GM23248 (cell line): ENCODE measurements around the gene NCOA7. TPM values are rescaled to one million over a fixed set of nuclear protein-coding genes. Genes with fewer than 3 reads are reported as not detected.

Source experiments
- DNase-seq: peaks from one replicate; pipeline ENCODE4 v3.0.0-alpha.2; 2015
- H2AFZ ChIP-seq: fragments of 200-600 bp; sonication (generic); 2 replicates; pipeline ENCODE4 v1.6.1; 2016; ENCODE audit warnings: antibody characterized with exemption
- H3F3A ChIP-seq: fragments of 200-600 bp; sonication (generic); 2 replicates; pipeline ENCODE4 v1.6.1; 2016; ENCODE audit warnings: mild to moderate bottlenecking, antibody characterized with exemption, mixed run types; ENCODE audit not compliant: insufficient read depth
- H3K27ac ChIP-seq: fragments of 200-600 bp; sonication (generic); 2 replicates; pipeline ENCODE4 v1.5.1; 2016; ENCODE audit warnings: mild to moderate bottlenecking
- H3K27me3 ChIP-seq: fragments of 200-600 bp; sonication (generic); replicated peaks from 2 replicates; pipeline ENCODE4 v1.6.1; 2016; ENCODE audit warnings: mild to moderate bottlenecking; ENCODE audit not compliant: insufficient read depth
- H3K36me3 ChIP-seq: fragments of 200-600 bp; sonication (generic); 2 replicates; pipeline ENCODE4 v1.6.1; 2016; ENCODE audit warnings: low read depth, mild to moderate bottlenecking
- H3K4me1 ChIP-seq: fragments of 200-600 bp; sonication (generic); 2 replicates; pipeline ENCODE4 v1.6.1; 2016; ENCODE audit warnings: mild to moderate bottlenecking; ENCODE audit not compliant: insufficient read depth
- H3K4me2 ChIP-seq: fragments of 200-600 bp; sonication (generic); one replicate; pipeline ENCODE4 v1.6.1; 2016; ENCODE audit warnings: mild to moderate bottlenecking; ENCODE audit not compliant: unreplicated experiment
- H3K4me3 ChIP-seq: fragments of 200-600 bp; sonication (generic); 2 replicates; pipeline ENCODE4 v1.5.1; 2016; ENCODE audit warnings: mild to moderate bottlenecking
- H3K79me2 ChIP-seq: fragments of 200-600 bp; sonication (generic); 2 replicates; pipeline ENCODE4 v1.6.1; 2016; ENCODE audit warnings: mild to moderate bottlenecking; ENCODE audit not compliant: insufficient read depth
- H3K9ac ChIP-seq: fragments of 200-600 bp; sonication (generic); 2 replicates; pipeline ENCODE4 v1.6.1; 2016; ENCODE audit warnings: mild to moderate bottlenecking
- H3K9me2 ChIP-seq: fragments of 200-600 bp; sonication (generic); 2 replicates; pipeline ENCODE4 v1.6.1; 2016; ENCODE audit warnings: mixed run types, mild to moderate bottlenecking, moderate library complexity; ENCODE audit not compliant: insufficient read depth
- H3K9me3 ChIP-seq: fragments of 200-600 bp; sonication (generic); one replicate; pipeline ENCODE4 v1.6.1; 2017; ENCODE audit warnings: low read depth
- H4K20me1 ChIP-seq: fragments of 200-600 bp; sonication (generic); 2 replicates; pipeline ENCODE4 v1.6.0; 2016; ENCODE audit not compliant: insufficient read depth
- EZH2 ChIP-seq: fragments of 200-600 bp; sonication (generic); IDR thresholded peaks from 2 replicates; pipeline ENCODE4 v1.6.1; 2018; ENCODE audit warnings: antibody characterized with exemption, mild to moderate bottlenecking; ENCODE audit not compliant: insufficient read depth, poor library complexity, severe bottlenecking
- EZH2phosphoT487 ChIP-seq: fragments of 200-600 bp; sonication (generic); IDR thresholded peaks from 2 replicates; pipeline ENCODE4 v1.6.1; 2018; ENCODE audit warnings: antibody characterized with exemption, moderate library complexity, mild to moderate bottlenecking, low read depth; ENCODE audit not compliant: insufficient read depth
- WGBS, 2 experiments: methylation state at CpG; one replicate each; pipeline ENCODE4 v1.1.6; 2015 to 2017; ENCODE audit warnings: low lambda C conversion rate in 2 of 2, low coverage in 1 of 2; ENCODE audit errors: missing lambda C conversion rate in 2 of 2; 5-methylcytosine and 5-hydroxymethylcytosine counted together
- in situ Hi-C: fragments of 300-500 bp; cut with MboI; formaldehyde crosslinking; loops from 2 replicates; pipeline ENCODE4 v1.15.0; 2020
- polyA plus RNA-seq: library from polyadenylated mRNA; unstranded; fragments of >200 nt; fragmentation: Nextera tagmentation; extraction: Ambion mirVana; gene quantifications from 2 replicates; pipeline ENCODE4 v1.2.1, GENCODE V29; 2016
- total RNA-seq: library from RNA; depleted of rRNA; stranded (reverse); fragments of >200 nt; shearing (Covaris generic); gene quantifications from 2 replicates; pipeline ENCODE4 v1.2.3, GENCODE V29; 2014

Gene NCOA7
- total and polyA plus RNA-seq, 2 experiments from 2014 or later, result 9.5 to 10.2 TPM

DNA sequence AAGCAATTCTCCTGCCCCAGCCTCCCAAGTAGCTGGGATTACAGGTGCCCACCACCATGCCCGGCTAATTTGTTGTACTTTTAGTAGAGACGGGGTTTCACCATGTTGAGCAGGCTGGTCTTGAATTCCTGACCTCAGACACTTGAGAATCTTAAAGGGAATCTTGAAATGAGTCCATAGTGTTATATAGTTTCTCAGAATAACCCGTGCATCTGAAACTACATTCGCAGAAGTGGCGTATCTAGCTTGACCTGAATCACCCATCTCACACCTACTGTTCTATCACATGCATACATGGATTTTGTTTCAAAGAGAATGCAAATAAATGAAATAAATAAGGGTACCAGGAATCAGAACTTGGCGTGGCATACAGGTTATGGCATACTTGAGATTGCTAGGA is 65.0 kb downstream of the NCOA7 start:
- H3K36me3 ChIP-seq, result peaks cover 8% of the 10 kb centered on the region
- no peak overlapping the region for H2AFZ ChIP-seq
- H3K79me2 ChIP-seq, result peaks cover 14% of the 10 kb centered on the region; the same call in 1 of the 2 replicates

DNA sequence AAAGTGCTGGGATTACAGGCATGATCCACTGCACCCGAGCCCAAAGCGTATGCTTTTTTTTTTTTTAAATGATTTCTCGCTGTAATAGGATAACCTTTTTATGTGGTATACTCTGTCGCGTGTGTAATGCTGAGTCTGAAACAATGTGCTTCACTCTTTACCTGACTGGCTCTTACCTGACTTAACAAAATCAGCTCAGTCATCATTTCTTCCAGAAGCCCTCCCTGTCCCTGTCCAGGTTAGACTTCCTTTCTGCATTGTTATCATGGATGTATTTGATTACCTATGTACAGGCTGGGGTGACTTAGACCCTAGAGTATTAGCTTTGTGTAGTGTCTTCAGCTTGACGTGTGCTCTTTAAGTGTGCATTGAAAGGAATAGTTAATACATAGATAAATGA is 67.1 kb downstream of the NCOA7 start:
- Histone ChIP-seq H3K36me3 (peaks cover 8% of the 10 kb centered on the region), H3K9me2 (no peaks in the 10 kb centered on the region), H3K27ac (no peak overlapping the region), H3F3A (peaks cover 5% of the 10 kb centered on the region; the same call in 1 of the 2 replicates), H2AFZ (no peak overlapping the region), H3K79me2 (peaks cover 10% of the 10 kb centered on the region; the same call in 1 of the 2 replicates), H3K4me2 (no peak overlapping the region), H3K4me3 (no peak overlapping the region), H3K27me3 (no peaks in the 10 kb centered on the region), H4K20me1 (no peaks in the 10 kb centered on the region), H3K4me1 (0 out of 2 replicates have a peak, but pooled peaks cover 5% of the 10 kb centered on the region), H3K9me3 (no peaks in the 10 kb centered on the region), H3K9ac (no peak overlapping the region)
- TF ChIP-seq EZH2, result no peak
- no peak for TF ChIP-seq EZH2phosphoT487
- WGBS, 2 experiments, result 85 to 88% methylated on average over 6 of the region's 6 CpGs
- no peak for DNase-seq
- in situ Hi-C loops, result no loop called here

More for the DNA sequence above, 65.0 kb downstream of the NCOA7 start:
- Histone ChIP-seq H3K27ac (no peak overlapping the region), H3K4me2 (no peak overlapping the region), H3K9me2 (no peaks in the 10 kb centered on the region), H3K9ac (no peak overlapping the region), H3F3A (peaks cover 5% of the 10 kb centered on the region; the same call in 1 of the 2 replicates), H3K4me1 (0 out of 2 replicates have a peak, but pooled peaks cover 5% of the 10 kb centered on the region), H3K4me3 (no peak overlapping the region), H3K27me3 (no peaks in the 10 kb centered on the region), H3K9me3 (no peaks in the 10 kb centered on the region), H4K20me1 (no peaks in the 10 kb centered on the region)
- DNase-seq, result no peak
- TF ChIP-seq EZH2phosphoT487 (no peak), EZH2 (no peak)
- 87 to 91% methylated on average over 6 of the region's 6 CpGs for WGBS, 2 experiments
- in situ Hi-C loops, result no loop called here

DNA sequence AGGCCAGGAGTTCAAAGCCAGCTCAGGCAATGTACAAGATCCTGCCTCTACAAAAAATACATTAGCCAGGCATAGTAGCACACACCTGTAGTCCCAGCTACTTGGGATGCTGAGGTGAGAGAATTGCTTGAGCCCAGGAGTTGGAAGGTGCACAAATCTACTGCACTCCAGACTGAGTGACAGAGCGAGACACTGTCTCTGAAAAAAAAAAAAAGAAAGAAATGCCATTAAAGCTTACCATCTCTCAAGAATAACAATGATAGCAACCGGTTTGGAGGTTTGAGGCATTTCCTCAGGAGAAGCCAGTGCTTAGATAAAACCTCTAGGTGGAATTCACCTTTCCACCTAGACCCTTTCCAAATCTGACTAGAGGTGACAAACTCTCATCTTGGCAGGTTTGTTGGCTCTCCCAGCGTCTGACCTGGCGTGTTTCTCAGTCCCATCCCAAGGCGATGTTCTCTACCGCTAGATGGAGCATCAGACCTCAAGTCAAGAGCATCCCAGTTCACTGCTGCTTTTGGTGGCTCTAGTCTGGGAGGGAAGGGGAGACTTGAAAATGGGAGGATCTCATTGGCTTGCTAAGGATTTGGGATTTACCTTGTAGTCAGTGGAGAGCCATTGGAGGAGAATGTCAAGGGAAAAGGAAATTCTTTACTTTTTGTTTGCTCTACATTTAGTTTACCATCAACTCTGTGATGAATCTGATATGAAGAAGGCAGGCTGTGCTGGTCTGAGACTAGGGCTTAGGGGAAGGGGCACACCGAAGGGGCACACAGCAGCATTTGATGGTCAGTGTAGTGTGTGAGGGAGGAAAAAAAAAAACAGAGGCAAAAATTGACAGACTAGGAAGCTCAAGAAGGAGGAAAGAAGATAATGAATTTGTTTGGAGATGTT is 67.9 kb downstream of the NCOA7 start:
- Histone ChIP-seq H3F3A (peaks cover 5% of the 10 kb centered on the region; the same call in 1 of the 2 replicates), H3K27ac (no peak overlapping the region), H3K79me2 (peaks cover 2% of the 10 kb centered on the region; the same call in 1 of the 2 replicates), H3K4me1 (0 out of 2 replicates have a peak, but pooled peaks cover 5% of the 10 kb centered on the region), H2AFZ (no peak overlapping the region), H3K36me3 (peaks cover 8% of the 10 kb centered on the region), H3K27me3 (no peaks in the 10 kb centered on the region), H3K9me3 (no peaks in the 10 kb centered on the region), H3K9ac (no peak overlapping the region), H3K9me2 (no peaks in the 10 kb centered on the region), H3K4me2 (no peak overlapping the region), H4K20me1 (no peaks in the 10 kb centered on the region), H3K4me3 (no peak overlapping the region)
- in situ Hi-C loops, result no loop called here
- peak; percentile 73 for DNase-seq
- WGBS, 2 experiments, result 52 to 59% methylated on average over 7 of the region's 7 CpGs
- TF ChIP-seq EZH2, result no peak
- TF ChIP-seq EZH2phosphoT487, result no peak

DNA sequence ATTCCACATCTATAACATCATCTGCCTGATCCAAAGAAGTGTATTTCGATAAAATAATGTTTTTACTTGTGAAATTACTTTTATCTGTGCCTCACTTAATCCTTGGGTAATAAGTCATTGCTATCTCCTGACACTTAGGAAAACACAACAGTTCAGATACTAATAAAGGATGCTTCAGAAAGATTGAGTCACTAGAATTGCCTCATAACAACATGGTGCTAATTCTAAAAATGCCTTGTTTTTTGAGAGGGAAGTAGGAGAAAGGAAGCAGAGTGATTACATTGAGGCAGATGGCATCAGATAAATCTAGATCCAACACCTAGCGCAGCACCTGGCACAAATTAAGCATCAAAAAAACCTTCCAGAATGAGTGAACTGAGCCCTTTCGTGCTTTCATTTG is 69.0 kb downstream of the NCOA7 start:
- in situ Hi-C loops, result no loop called here
- WGBS, 2 experiments, result 70 to 72% methylated on average over 3 of the region's 3 CpGs
- peak; percentile 63 for DNase-seq
- Histone ChIP-seq H3K79me2 (no peaks in the 10 kb centered on the region), H3K27ac (no peak overlapping the region), H3K36me3 (peaks cover 8% of the 10 kb centered on the region), H3K9ac (no peak overlapping the region), H3K9me2 (no peaks in the 10 kb centered on the region), H3K27me3 (no peaks in the 10 kb centered on the region), H3K4me1 (0 out of 2 replicates have a peak, but pooled peaks cover 5% of the 10 kb centered on the region), H3F3A (peaks cover 5% of the 10 kb centered on the region; the same call in 1 of the 2 replicates), H3K4me3 (no peak overlapping the region), H2AFZ (no peak overlapping the region), H3K9me3 (no peaks in the 10 kb centered on the region), H3K4me2 (no peak overlapping the region), H4K20me1 (no peaks in the 10 kb centered on the region)
- TF ChIP-seq EZH2phosphoT487 (no peak), EZH2 (no peak)
